ENCODE data around the gene HECW1.

Gene HECW1

DNA sequence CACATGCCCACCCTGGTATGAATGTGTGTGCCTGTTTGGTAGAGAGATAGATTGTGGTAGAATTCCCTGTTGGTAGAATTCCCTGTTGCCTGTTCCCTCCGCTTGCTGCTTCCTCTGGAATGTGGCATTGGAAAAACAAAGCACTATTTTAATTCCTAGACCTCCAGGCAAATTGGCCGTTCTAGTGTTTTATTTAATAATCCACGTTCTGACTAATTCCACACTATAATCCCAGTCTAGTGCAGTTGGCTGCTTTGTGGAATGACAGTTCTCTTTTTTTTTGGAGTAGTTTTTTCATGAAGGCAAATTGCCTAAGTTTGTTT, 2.0 kb downstream of the HECW1 start:
- Histone ChIP-seq H2BK5ac (ENCODE audit: low read length) (no peak overlapping the region), H3K18ac (ENCODE audit: low read length) (no peak overlapping the region), H3K27me3 (ENCODE audit: insufficient read depth, low read length, poor library complexity) (no peaks in the 10 kb centered on the region), H4K8ac (ENCODE audit: low read depth, low read length) (no peak overlapping the region), H2BK120ac (ENCODE audit: low read depth, low read length) (no peak overlapping the region), H3K56ac (ENCODE audit: low read length) (no peak overlapping the region), H3K79me1 (ENCODE audit: low read length) (no peaks in the 10 kb centered on the region), H3K27ac (ENCODE audit: low read depth, low read length) (no peak overlapping the region), H3K36me3 (ENCODE audit: control insufficient read depth, insufficient read depth, low read length) (no peaks in the 10 kb centered on the region), H3K9ac (ENCODE audit: low read length) (peak overlapping the region; percentile 80), H3K4me2 (ENCODE audit: low read length) (no peak overlapping the region), H3K79me2 (ENCODE audit: control insufficient read depth, insufficient read depth, low read length) (no peaks in the 10 kb centered on the region), H4K5ac (ENCODE audit: low read length) (no peak overlapping the region), H3K4ac (ENCODE audit: low read depth, low read length) (no peak overlapping the region), H2BK15ac (replicated peaks; ENCODE audit: low read depth) (no peak overlapping the region), H2AK5ac (ENCODE audit: low read length) (no peak overlapping the region), H3K4me3 (ENCODE audit: low read length) (no peak overlapping the region), H3K4me1 (ENCODE audit: control insufficient read depth, low read depth, low read length) (peaks cover 5% of the 10 kb centered on the region), H3K23ac (ENCODE audit: low read length) (no peak overlapping the region)
- WGBS (ENCODE audit: extremely low coverage, insufficient coverage, low lambda C conversion rate) = no CpG with 5 or more reads among the region's 3 CpGs
- DNase-seq = no peak

- H3K4ac ChIP-seq (ENCODE audit: low read depth, low read length) = no peak overlapping the region
- H3K36me3 ChIP-seq (ENCODE audit: control insufficient read depth, insufficient read depth, low read length) = no peaks in the 10 kb centered on the region
- H2BK120ac ChIP-seq (ENCODE audit: low read depth, low read length) = no peak overlapping the region
- H4K5ac ChIP-seq (ENCODE audit: low read length) = no peak overlapping the region
- no peak overlapping the region for H2BK5ac ChIP-seq (ENCODE audit: low read length)
- no peak overlapping the region for H3K4me3 ChIP-seq (ENCODE audit: low read length)
- H3K56ac ChIP-seq (ENCODE audit: low read length) = peak overlapping the region; percentile 11
- H3K79me2 ChIP-seq (ENCODE audit: control insufficient read depth, insufficient read depth, low read length) = no peaks in the 10 kb centered on the region
- H3K18ac ChIP-seq (ENCODE audit: low read length) = no peak overlapping the region
- no peak overlapping the region for H3K27ac ChIP-seq (ENCODE audit: low read depth, low read length)
- no peak overlapping the region for H2BK15ac ChIP-seq (replicated peaks; ENCODE audit: low read depth)
- no CpG with 5 or more reads among the region's 2 CpGs for WGBS (ENCODE audit: extremely low coverage, insufficient coverage, low lambda C conversion rate)
- DNase-seq = no peak
- H3K4me1 ChIP-seq (ENCODE audit: control insufficient read depth, low read depth, low read length) = peaks cover 5% of the 10 kb centered on the region
- no peak overlapping the region for H4K8ac ChIP-seq (ENCODE audit: low read depth, low read length)
- no peak overlapping the region for H3K9ac ChIP-seq (ENCODE audit: low read length)
- H3K27me3 ChIP-seq (ENCODE audit: insufficient read depth, low read length, poor library complexity) = no peaks in the 10 kb centered on the region
- no peak overlapping the region for H3K4me2 ChIP-seq (ENCODE audit: low read length)
- H3K79me1 ChIP-seq (ENCODE audit: low read length) = no peaks in the 10 kb centered on the region
- no peak overlapping the region for H2AK5ac ChIP-seq (ENCODE audit: low read length)
- H3K23ac ChIP-seq (ENCODE audit: low read length) = no peak overlapping the region
These were observed 4.0 kb downstream of the HECW1 start for GRCh38 chr7:43116451-43116850.

GRCh38 chr7:43117095-43117494, 4.6 kb downstream of the HECW1 start:
- H3K23ac ChIP-seq (ENCODE audit: low read length) = no peak overlapping the region
- no peak overlapping the region for H2AK5ac ChIP-seq (ENCODE audit: low read length)
- no peaks in the 10 kb centered on the region for H3K79me1 ChIP-seq (ENCODE audit: low read length)
- no peak overlapping the region for H2BK15ac ChIP-seq (replicated peaks; ENCODE audit: low read depth)
- no peaks in the 10 kb centered on the region for H3K36me3 ChIP-seq (ENCODE audit: control insufficient read depth, insufficient read depth, low read length)
- H4K8ac ChIP-seq (ENCODE audit: low read depth, low read length) = no peak overlapping the region
- H3K4me3 ChIP-seq (ENCODE audit: low read length) = no peak overlapping the region
- no peak overlapping the region for H3K27ac ChIP-seq (ENCODE audit: low read depth, low read length)
- H4K5ac ChIP-seq (ENCODE audit: low read length) = no peak overlapping the region
- no peak overlapping the region for H2BK120ac ChIP-seq (ENCODE audit: low read depth, low read length)
- DNase-seq = no peak
- no peak overlapping the region for H3K18ac ChIP-seq (ENCODE audit: low read length)
- no peak overlapping the region for H3K56ac ChIP-seq (ENCODE audit: low read length)
- WGBS (ENCODE audit: extremely low coverage, insufficient coverage, low lambda C conversion rate) = no CpG with 5 or more reads among the region's 1 CpG
- no peak overlapping the region for H3K4ac ChIP-seq (ENCODE audit: low read depth, low read length)
- peaks cover 5% of the 10 kb centered on the region for H3K4me1 ChIP-seq (ENCODE audit: control insufficient read depth, low read depth, low read length)
- H3K4me2 ChIP-seq (ENCODE audit: low read length) = no peak overlapping the region
- no peaks in the 10 kb centered on the region for H3K79me2 ChIP-seq (ENCODE audit: control insufficient read depth, insufficient read depth, low read length)
- H3K27me3 ChIP-seq (ENCODE audit: insufficient read depth, low read length, poor library complexity) = no peaks in the 10 kb centered on the region
- H2BK5ac ChIP-seq (ENCODE audit: low read length) = no peak overlapping the region
- H3K9ac ChIP-seq (ENCODE audit: low read length) = no peak overlapping the region

DNA sequence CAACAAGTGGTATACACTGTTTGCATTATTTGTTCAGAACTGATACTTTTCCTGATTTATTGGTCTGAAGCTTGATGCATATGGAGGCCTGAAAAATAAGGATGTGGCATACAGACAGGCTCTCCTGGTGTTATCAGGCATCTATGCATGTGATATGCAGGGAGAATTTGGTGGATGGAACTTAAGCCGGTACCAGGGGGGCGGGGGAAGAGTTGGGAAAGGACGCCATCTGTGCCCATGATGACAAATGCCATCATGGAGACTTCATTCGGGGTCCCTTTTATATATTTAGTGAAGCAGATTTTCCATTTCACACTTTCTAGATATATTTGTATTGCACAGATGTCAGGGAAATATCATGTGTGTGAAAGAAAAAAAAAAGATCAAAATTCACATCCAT, 5.4 kb downstream of the HECW1 start:
- Histone ChIP-seq H3K27me3 (ENCODE audit: insufficient read depth, low read length, poor library complexity) (no peaks in the 10 kb centered on the region), H2BK5ac (ENCODE audit: low read length) (no peak overlapping the region), H3K18ac (ENCODE audit: low read length) (no peak overlapping the region), H3K4me3 (ENCODE audit: low read length) (no peak overlapping the region), H3K4me2 (ENCODE audit: low read length) (no peak overlapping the region), H2BK120ac (ENCODE audit: low read depth, low read length) (no peak overlapping the region), H3K36me3 (ENCODE audit: control insufficient read depth, insufficient read depth, low read length) (no peaks in the 10 kb centered on the region), H3K27ac (ENCODE audit: low read depth, low read length) (no peak overlapping the region), H3K9ac (ENCODE audit: low read length) (no peak overlapping the region), H2BK15ac (replicated peaks; ENCODE audit: low read depth) (no peak overlapping the region), H3K4me1 (ENCODE audit: control insufficient read depth, low read depth, low read length) (peaks cover 5% of the 10 kb centered on the region), H3K4ac (ENCODE audit: low read depth, low read length) (no peak overlapping the region), H3K79me1 (ENCODE audit: low read length) (no peaks in the 10 kb centered on the region), H4K8ac (ENCODE audit: low read depth, low read length) (no peak overlapping the region), H2AK5ac (ENCODE audit: low read length) (no peak overlapping the region), H3K79me2 (ENCODE audit: control insufficient read depth, insufficient read depth, low read length) (no peaks in the 10 kb centered on the region), H4K5ac (ENCODE audit: low read length) (no peak overlapping the region), H3K23ac (ENCODE audit: low read length) (no peak overlapping the region), H3K56ac (ENCODE audit: low read length) (no peak overlapping the region)
- no CpG with 5 or more reads among the region's 4 CpGs for WGBS (ENCODE audit: extremely low coverage, insufficient coverage, low lambda C conversion rate)
- DNase-seq = no peak

DNA sequence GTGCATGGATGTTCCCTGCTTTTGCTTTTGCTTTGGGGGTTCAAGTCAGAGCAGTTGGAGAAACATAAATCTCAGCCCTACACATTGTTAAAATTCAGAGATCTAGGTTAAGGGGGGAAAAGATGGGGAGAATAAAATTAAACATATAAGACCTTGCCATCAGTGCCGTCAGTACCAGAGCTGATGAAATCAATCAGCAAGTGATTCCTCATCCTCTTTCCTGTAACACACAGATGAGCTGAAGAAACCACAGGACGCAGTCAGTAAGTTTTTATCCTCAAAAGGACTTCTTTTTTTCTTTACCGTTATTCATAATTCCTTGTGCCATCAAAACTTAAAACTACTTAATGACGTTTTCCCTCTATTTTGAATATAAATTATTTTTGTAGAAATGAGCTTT, 5.9 kb downstream of the HECW1 start:
- Histone ChIP-seq H3K4me1 (ENCODE audit: control insufficient read depth, low read depth, low read length) (peaks cover 5% of the 10 kb centered on the region), H2BK5ac (ENCODE audit: low read length) (no peak overlapping the region), H3K18ac (ENCODE audit: low read length) (no peak overlapping the region), H2BK120ac (ENCODE audit: low read depth, low read length) (no peak overlapping the region), H3K4ac (ENCODE audit: low read depth, low read length) (no peak overlapping the region), H2AK5ac (ENCODE audit: low read length) (no peak overlapping the region), H4K8ac (ENCODE audit: low read depth, low read length) (no peak overlapping the region), H4K5ac (ENCODE audit: low read length) (no peak overlapping the region), H3K23ac (ENCODE audit: low read length) (no peak overlapping the region), H3K9ac (ENCODE audit: low read length) (no peak overlapping the region), H3K4me2 (ENCODE audit: low read length) (no peak overlapping the region), H3K36me3 (ENCODE audit: control insufficient read depth, insufficient read depth, low read length) (no peaks in the 10 kb centered on the region), H3K27me3 (ENCODE audit: insufficient read depth, low read length, poor library complexity) (no peaks in the 10 kb centered on the region), H3K27ac (ENCODE audit: low read depth, low read length) (no peak overlapping the region), H3K79me1 (ENCODE audit: low read length) (no peaks in the 10 kb centered on the region), H3K4me3 (ENCODE audit: low read length) (no peak overlapping the region), H3K56ac (ENCODE audit: low read length) (no peak overlapping the region), H3K79me2 (ENCODE audit: control insufficient read depth, insufficient read depth, low read length) (no peaks in the 10 kb centered on the region), H2BK15ac (replicated peaks; ENCODE audit: low read depth) (no peak overlapping the region)
- no CpG with 5 or more reads among the region's 4 CpGs for WGBS (ENCODE audit: extremely low coverage, insufficient coverage, low lambda C conversion rate)
- DNase-seq = no peak

GRCh38 chr7:43119371-43120075, 7.1 kb downstream of the HECW1 start:
- peak; percentile 63 for DNase-seq
- Histone ChIP-seq H3K56ac (ENCODE audit: low read length) (no peak overlapping the region), H3K23ac (ENCODE audit: low read length) (no peak overlapping the region), H4K8ac (ENCODE audit: low read depth, low read length) (no peak overlapping the region), H2BK120ac (ENCODE audit: low read depth, low read length) (no peak overlapping the region), H4K5ac (ENCODE audit: low read length) (no peak overlapping the region), H3K79me1 (ENCODE audit: low read length) (no peaks in the 10 kb centered on the region), H3K18ac (ENCODE audit: low read length) (peak overlapping the region; percentile 33), H3K4me2 (ENCODE audit: low read length) (no peak overlapping the region), H3K4ac (ENCODE audit: low read depth, low read length) (no peak overlapping the region), H3K4me3 (ENCODE audit: low read length) (no peak overlapping the region), H3K4me1 (ENCODE audit: control insufficient read depth, low read depth, low read length) (peaks cover 5% of the 10 kb centered on the region), H2BK5ac (ENCODE audit: low read length) (no peak overlapping the region), H3K27me3 (ENCODE audit: insufficient read depth, low read length, poor library complexity) (no peaks in the 10 kb centered on the region), H3K9ac (ENCODE audit: low read length) (no peak overlapping the region), H3K27ac (ENCODE audit: low read depth, low read length) (peak overlapping the region; percentile 45), H2AK5ac (ENCODE audit: low read length) (no peak overlapping the region), H2BK15ac (replicated peaks; ENCODE audit: low read depth) (no peak overlapping the region), H3K79me2 (ENCODE audit: control insufficient read depth, insufficient read depth, low read length) (no peaks in the 10 kb centered on the region), H3K36me3 (ENCODE audit: control insufficient read depth, insufficient read depth, low read length) (no peaks in the 10 kb centered on the region)
- no CpG with 5 or more reads among the region's 12 CpGs for WGBS (ENCODE audit: extremely low coverage, insufficient coverage, low lambda C conversion rate)

All from mesendoderm (in vitro differentiated cells).